Hypothalamus (tissue), 51 donors: ENCODE measurements around the gene NCBP1.

ENCODE experiments used
- DNase-seq, 51 donors: peaks; one replicate each; lab custom pipeline; 2025; lab: John Stamatoyannopoulos, UW

The NCBP1 gene

GRCh38 chr9:97706246-97706645, 72.6 kb downstream of the NCBP1 start:
- DNase-seq: no peak

- DNase-seq: peak in 26 of 51 donors; percentile 3 to 72 (median 22)
Measured at GRCh38 chr9:97710356-97711222, 77.0 kb downstream of the NCBP1 start.

- DNase-seq: no peak
Measured at GRCh38 chr9:97711223-97711626, 77.6 kb downstream of the NCBP1 start.

GRCh38 chr9:97714435-97714834, 80.8 kb downstream of the NCBP1 start:
- no peak for DNase-seq

- no peak for DNase-seq
Measured at GRCh38 chr9:97717866-97718265, 84.2 kb downstream of the NCBP1 start.

- DNase-seq: no peak
Measured at GRCh38 chr9:97721396-97721795, 87.8 kb downstream of the NCBP1 start.

GRCh38 chr9:97722331-97722730, 88.7 kb downstream of the NCBP1 start:
- no peak for DNase-seq
